K562 (cell line): ENCODE results near the gene PLPPR1. TPM values are rescaled to one million over a fixed set of nuclear protein-coding genes. Genes with fewer than 3 reads are reported as not detected.

ENCODE experiments used
- FOXK2 ChIP-seq, 2 experiments: fragments of 450-650 bp; IDR thresholded peaks in 1 of 2; conservative IDR thresholded peaks in 1 of 2; 2 replicates each; pipeline ENCODE4 v1.6.1; 2016; ENCODE audit warnings: low read depth in 2 of 2, mild to moderate bottlenecking in 1 of 2
- TAF15 ChIP-seq: fragments of 200-400 bp; formaldehyde crosslinking; IDR thresholded peaks from 2 replicates; pipeline ENCODE4 v1.6.1; 2017; ENCODE audit warnings: mild to moderate bottlenecking, low read depth, low read length, moderate library complexity
- TCF7 ChIP-seq: sonication (generic); IDR thresholded peaks from 2 replicates; pipeline ENCODE4 v1.6.1; 2016; ENCODE audit warnings: antibody characterized with exemption, borderline replicate concordance
- ZNF12 ChIP-seq: sonication (generic); formaldehyde crosslinking; IDR thresholded peaks from 2 replicates; pipeline ENCODE4 v1.4.0; 2020; ENCODE audit warnings: mild to moderate bottlenecking, missing genetic modification reagents
- ZNF232 ChIP-seq: sonication (generic); formaldehyde crosslinking; IDR thresholded peaks from 2 replicates; pipeline ENCODE4 v1.8.0; 2022; ENCODE audit warnings: mild to moderate bottlenecking, missing genetic modification reagents
- ZNF274 ChIP-seq: IDR thresholded peaks from 2 replicates; pipeline ENCODE4 v1.6.1; 2011; ENCODE audit warnings: low read depth, mild to moderate bottlenecking, low read length, moderate library complexity, borderline replicate concordance
- polyA plus RNA-seq, 8 experiments: library from polyadenylated mRNA; depleted of rRNA in 4 of 8; stranded (reverse) in 5 of 8; unstranded in 3 of 8; fragments of >200 nt; fragmentation: Nextera tagmentation in 2 of 8; fragmentation: Illumina TruSeq in 1 of 8; extraction: Ambion mirVana in 2 of 8; extraction: Trizol in 1 of 8; gene quantifications; 2 replicates each; pipeline versions ENCODE4 v1.2.1 to v1.2.3, GENCODE V29; 2011 to 2014; ENCODE audit warnings: inconsistent platforms in 1 of 8, missing spikeins in 1 of 8
- total RNA-seq, 7 experiments: library from RNA; depleted of rRNA in 6 of 7; stranded (reverse); fragments of >200 nt in 6 of 7; fragmentation: Illumina TruSeq in 2 of 7; extraction: Trizol in 2 of 7; gene quantifications; 2 replicates each; pipeline versions ENCODE4 v1.2.1 to v1.2.3, GENCODE V29; 2011 to 2021; ENCODE audit warnings: low replicate concordance in 1 of 7
- TF ChIP-seq, protein P1 (sequence below): sonication (generic); formaldehyde crosslinking; IDR thresholded peaks from 2 replicates; pipeline ENCODE4 v1.8.0; 2023; ENCODE audit warnings: mild to moderate bottlenecking, missing genetic modification reagents

PLPPR1 gene
- total and polyA plus RNA-seq, 9 of the 15 experiments (the other 6 are each of a cell fraction or from before 2014, with no cell fraction given), result not detected

- TF ChIP-seq, protein P1, sequence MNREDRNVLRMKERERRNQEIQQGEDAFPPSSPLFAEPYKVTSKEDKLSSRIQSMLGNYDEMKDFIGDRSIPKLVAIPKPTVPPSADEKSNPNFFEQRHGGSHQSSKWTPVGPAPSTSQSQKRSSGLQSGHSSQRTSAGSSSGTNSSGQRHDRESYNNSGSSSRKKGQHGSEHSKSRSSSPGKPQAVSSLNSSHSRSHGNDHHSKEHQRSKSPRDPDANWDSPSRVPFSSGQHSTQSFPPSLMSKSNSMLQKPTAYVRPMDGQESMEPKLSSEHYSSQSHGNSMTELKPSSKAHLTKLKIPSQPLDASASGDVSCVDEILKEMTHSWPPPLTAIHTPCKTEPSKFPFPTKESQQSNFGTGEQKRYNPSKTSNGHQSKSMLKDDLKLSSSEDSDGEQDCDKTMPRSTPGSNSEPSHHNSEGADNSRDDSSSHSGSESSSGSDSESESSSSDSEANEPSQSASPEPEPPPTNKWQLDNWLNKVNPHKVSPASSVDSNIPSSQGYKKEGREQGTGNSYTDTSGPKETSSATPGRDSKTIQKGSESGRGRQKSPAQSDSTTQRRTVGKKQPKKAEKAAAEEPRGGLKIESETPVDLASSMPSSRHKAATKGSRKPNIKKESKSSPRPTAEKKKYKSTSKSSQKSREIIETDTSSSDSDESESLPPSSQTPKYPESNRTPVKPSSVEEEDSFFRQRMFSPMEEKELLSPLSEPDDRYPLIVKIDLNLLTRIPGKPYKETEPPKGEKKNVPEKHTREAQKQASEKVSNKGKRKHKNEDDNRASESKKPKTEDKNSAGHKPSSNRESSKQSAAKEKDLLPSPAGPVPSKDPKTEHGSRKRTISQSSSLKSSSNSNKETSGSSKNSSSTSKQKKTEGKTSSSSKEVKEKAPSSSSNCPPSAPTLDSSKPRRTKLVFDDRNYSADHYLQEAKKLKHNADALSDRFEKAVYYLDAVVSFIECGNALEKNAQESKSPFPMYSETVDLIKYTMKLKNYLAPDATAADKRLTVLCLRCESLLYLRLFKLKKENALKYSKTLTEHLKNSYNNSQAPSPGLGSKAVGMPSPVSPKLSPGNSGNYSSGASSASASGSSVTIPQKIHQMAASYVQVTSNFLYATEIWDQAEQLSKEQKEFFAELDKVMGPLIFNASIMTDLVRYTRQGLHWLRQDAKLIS (CRISPR knock-in tag), result no peak
- TF ChIP-seq TAF15 (no peak), ZNF274 (no peak), ZNF12 (CRISPR knock-in tag) (no peak), FOXK2 (conservative IDR thresholded peaks at IDR 0.05 in 1 of 2, IDR thresholded peaks at IDR 0.05 in 1 of 2; ENCODE audit: low read depth in 2 of 2) (no peak), TCF7 (no peak), ZNF232 (CRISPR knock-in tag) (no peak)
- TF ChIP-seq, all 486 proteins: peak for 0
Measured at GRCh38 chr9:101324245-101324804, 295.8 kb downstream of the PLPPR1 start (continued).
